ENCODE results near the gene MYH9. TPM values are rescaled to one million over a fixed set of nuclear protein-coding genes. Genes with fewer than 3 reads are reported as not detected.

MYH9 gene
- total RNA-seq, 2 donors from 2014 or later = 1,447 to 1,631 TPM

GRCh38 chr22:36301384-36301828, 86.4 kb downstream of the MYH9 start:
- Histone ChIP-seq H3K27ac (peak overlapping the region in 1 of 2 donors; percentile 45), H3K36me3 (peaks cover 98% of the 10 kb centered on the region), H3K9me3 (no peaks in the 10 kb centered on the region), H3K27me3 (replicated peaks; ENCODE audit: insufficient read depth) (no peaks in the 10 kb centered on the region), H3K4me1 (ENCODE audit: control insufficient read depth in 1 of 2, low read depth in 2 of 2) (no peaks in the 10 kb centered on the region), H3K4me3 (no peak overlapping the region)
- no peak for DNase-seq (ENCODE audit: low spot score)
- ATAC-seq (ENCODE audit: insufficient number of reproducible peaks, low FRiP score, low read depth) = no peak
- TF ChIP-seq CTCF (IDR thresholded peaks at IDR 0.05) = peak; percentile 96

- Histone ChIP-seq H3K4me3 (no peak overlapping the region), H3K36me3 (peaks cover 98% of the 10 kb centered on the region), H3K4me1 (ENCODE audit: control insufficient read depth in 1 of 2, low read depth in 2 of 2) (no peaks in the 10 kb centered on the region), H3K27me3 (replicated peaks; ENCODE audit: insufficient read depth) (no peaks in the 10 kb centered on the region), H3K27ac (peak overlapping the region; percentile 45), H3K9me3 (no peaks in the 10 kb centered on the region)
- DNase-seq (ENCODE audit: low spot score) (no peak), ATAC-seq (ENCODE audit: insufficient number of reproducible peaks, low FRiP score, low read depth) (no peak)
- no peak for TF ChIP-seq CTCF (IDR thresholded peaks at IDR 0.05)
Measured at GRCh38 chr22:36300396-36301212, 87.2 kb downstream of the MYH9 start.

GRCh38 chr22:36299911-36300310, 87.9 kb downstream of the MYH9 start:
- no peak for TF ChIP-seq CTCF (IDR thresholded peaks at IDR 0.05)
- Histone ChIP-seq H3K36me3 (peaks cover 98% of the 10 kb centered on the region), H3K9me3 (no peaks in the 10 kb centered on the region), H3K4me3 (no peak overlapping the region), H3K27ac (peak overlapping the region; percentile 45), H3K27me3 (replicated peaks; ENCODE audit: insufficient read depth) (no peaks in the 10 kb centered on the region), H3K4me1 (ENCODE audit: control insufficient read depth in 1 of 2, low read depth in 2 of 2) (no peaks in the 10 kb centered on the region)
- no peak for DNase-seq (ENCODE audit: low spot score)
- ATAC-seq (ENCODE audit: insufficient number of reproducible peaks, low FRiP score, low read depth) = no peak

GRCh38 chr22:36299295-36299694, 88.5 kb downstream of the MYH9 start:
- no peak for DNase-seq (ENCODE audit: low spot score)
- Histone ChIP-seq H3K27me3 (replicated peaks; ENCODE audit: insufficient read depth) (no peaks in the 10 kb centered on the region), H3K27ac (peak overlapping the region; percentile 15 to 45), H3K36me3 (peaks cover 98% of the 10 kb centered on the region), H3K4me1 (ENCODE audit: control insufficient read depth in 1 of 2, low read depth in 2 of 2) (no peaks in the 10 kb centered on the region), H3K4me3 (no peak overlapping the region), H3K9me3 (no peaks in the 10 kb centered on the region)
- TF ChIP-seq CTCF (IDR thresholded peaks at IDR 0.05) = no peak
- ATAC-seq (ENCODE audit: insufficient number of reproducible peaks, low FRiP score, low read depth) = no peak

- H3K27me3 ChIP-seq (replicated peaks; ENCODE audit: insufficient read depth) = no peaks in the 10 kb centered on the region
- DNase-seq (ENCODE audit: low spot score) = no peak
- no peaks in the 10 kb centered on the region for H3K4me1 ChIP-seq (ENCODE audit: control insufficient read depth in 1 of 2, low read depth in 2 of 2)
- H3K36me3 ChIP-seq = peaks cover 99% of the 10 kb centered on the region
- peak overlapping the region in 1 of 2 donors; percentile 15 for H3K27ac ChIP-seq
- no peak overlapping the region for H3K4me3 ChIP-seq
- no peak for ATAC-seq (ENCODE audit: insufficient number of reproducible peaks, low FRiP score, low read depth)
- H3K9me3 ChIP-seq = no peaks in the 10 kb centered on the region
- TF ChIP-seq CTCF (IDR thresholded peaks at IDR 0.05) = no peak
Measured at GRCh38 chr22:36298601-36299000, 89.2 kb downstream of the MYH9 start.

All from thoracic aorta (tissue), 2 donors.